Loucy (cell line): Measurements from ENCODE around the gene HIGD1C.

ENCODE experiments used
- CTCF ChIP-seq: fragments of 200-600 bp; sonication (generic); conservative IDR thresholded peaks from 2 replicates; pipeline ENCODE4 v1.5.1; 2014; ENCODE audit warnings: mild to moderate bottlenecking, antibody characterized with exemption, low read length
- EZH2phosphoT487 ChIP-seq: fragments of 200-600 bp; IDR thresholded peaks from 2 replicates; pipeline ENCODE4 v1.6.1; 2018; ENCODE audit warnings: antibody characterized with exemption, mild to moderate bottlenecking, moderate library complexity, borderline replicate concordance

GRCh38 chr12:50955697-50956096 is 3.4 kb downstream of the HIGD1C start:
- TF ChIP-seq CTCF, result no peak
- no peak for TF ChIP-seq EZH2phosphoT487
